GM19193 (cell line): Measurements from ENCODE around the gene ATXN1L.

Experiments
- POLR2A ChIP-seq: IDR thresholded peaks from 4 replicates; pipeline ENCODE4 v1.6.1; 2011; ENCODE audit not compliant: insufficient read depth, insufficient read length; ENCODE audit errors: extremely low read depth

ATXN1L gene

DNA sequence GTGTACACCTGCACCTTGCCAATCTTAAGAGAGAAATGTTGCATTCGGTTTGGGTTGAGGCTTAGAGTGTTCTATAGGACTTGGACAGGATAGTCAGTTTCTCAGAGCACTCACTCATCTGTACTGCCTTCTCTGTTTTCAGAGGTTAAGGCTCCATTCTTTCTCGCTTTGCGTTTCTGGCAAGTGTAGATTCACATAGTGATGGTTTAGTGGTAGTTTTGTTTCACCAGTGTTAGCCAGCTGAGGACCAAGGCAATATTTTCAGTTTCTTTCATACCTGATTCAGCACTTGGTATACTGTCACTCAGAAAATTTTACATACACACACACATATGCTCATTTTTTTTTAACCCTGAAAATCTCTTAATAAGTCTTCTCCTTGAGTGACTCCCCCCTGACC lies 1.3 kb downstream of the ATXN1L start:
- TF ChIP-seq POLR2A, result no peak

GRCh38 chr16:71848622-71849021 lies 2.8 kb downstream of the ATXN1L start:
- no peak for TF ChIP-seq POLR2A

GRCh38 chr16:71851746-71852145 lies 6.0 kb downstream of the ATXN1L start:
- TF ChIP-seq POLR2A, result no peak

- TF ChIP-seq POLR2A, result no peak
Measured at GRCh38 chr16:71852158-71852557, 6.4 kb downstream of the ATXN1L start.

GRCh38 chr16:71852561-71852960 lies 6.8 kb downstream of the ATXN1L start:
- peak; percentile 25 for TF ChIP-seq POLR2A

DNA sequence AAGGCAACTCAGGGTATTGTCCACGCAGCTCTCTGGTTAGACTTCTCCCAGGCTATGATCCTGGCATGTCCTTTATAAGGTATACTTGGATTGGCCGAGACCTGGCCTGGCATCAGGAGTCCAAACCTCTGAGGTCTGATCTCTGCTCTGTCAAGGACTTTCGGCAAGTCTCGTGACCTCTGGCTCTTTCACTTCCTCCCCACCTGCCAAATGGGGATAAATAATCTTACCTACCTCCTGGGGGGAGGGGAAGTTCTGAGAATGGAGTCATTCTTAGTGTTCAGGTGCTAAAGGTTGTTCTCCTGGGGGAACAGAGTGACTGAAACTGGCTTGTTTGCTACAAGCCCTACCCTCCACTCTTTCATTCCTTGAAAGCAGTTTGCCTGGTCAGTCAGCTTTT lies 7.6 kb downstream of the ATXN1L start:
- peak; percentile 18 for TF ChIP-seq POLR2A

DNA sequence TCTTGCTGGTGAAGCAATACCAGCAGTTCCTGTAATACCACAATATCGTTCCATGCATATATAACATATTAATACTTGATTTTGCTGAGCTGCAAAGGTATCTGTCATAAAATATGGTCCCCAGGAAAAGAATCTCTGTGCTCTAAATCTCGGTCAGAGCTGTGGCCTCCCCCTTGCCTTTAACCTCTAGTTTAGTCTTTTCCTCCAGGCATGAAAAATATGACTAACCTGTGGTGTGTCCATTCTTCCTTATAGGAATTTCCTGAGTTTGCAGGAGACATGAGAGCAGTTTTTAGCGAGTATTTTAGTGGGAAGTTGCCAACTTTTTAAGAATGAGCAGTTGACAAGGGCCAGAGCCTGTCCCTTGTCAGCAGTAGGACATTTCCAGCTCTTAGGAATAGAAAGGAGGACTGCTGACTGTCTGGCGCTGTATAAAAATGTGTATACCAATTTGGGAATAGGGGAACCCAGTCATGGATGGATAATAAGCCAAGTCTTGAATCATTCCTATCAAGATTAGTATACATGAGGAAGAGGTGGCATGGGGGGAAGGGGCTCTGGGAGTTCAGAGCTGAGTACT lies 8.7 kb downstream of the ATXN1L start:
- no peak for TF ChIP-seq POLR2A

- TF ChIP-seq POLR2A, result no peak
Measured at GRCh38 chr16:71855937-71856662, 10.3 kb downstream of the ATXN1L start.

- no peak for TF ChIP-seq POLR2A
Measured at GRCh38 chr16:71859762-71860521, 14.2 kb downstream of the ATXN1L start.

GRCh38 chr16:71863995-71864394 lies 18.2 kb downstream of the ATXN1L start:
- TF ChIP-seq POLR2A, result no peak

- no peak for TF ChIP-seq POLR2A
Measured at GRCh38 chr16:71865173-71865863, 19.5 kb downstream of the ATXN1L start.

- no peak for TF ChIP-seq POLR2A
Measured at GRCh38 chr16:71867939-71868338, 22.2 kb downstream of the ATXN1L start.

GRCh38 chr16:71869089-71869488 lies 23.3 kb downstream of the ATXN1L start:
- no peak for TF ChIP-seq POLR2A

DNA sequence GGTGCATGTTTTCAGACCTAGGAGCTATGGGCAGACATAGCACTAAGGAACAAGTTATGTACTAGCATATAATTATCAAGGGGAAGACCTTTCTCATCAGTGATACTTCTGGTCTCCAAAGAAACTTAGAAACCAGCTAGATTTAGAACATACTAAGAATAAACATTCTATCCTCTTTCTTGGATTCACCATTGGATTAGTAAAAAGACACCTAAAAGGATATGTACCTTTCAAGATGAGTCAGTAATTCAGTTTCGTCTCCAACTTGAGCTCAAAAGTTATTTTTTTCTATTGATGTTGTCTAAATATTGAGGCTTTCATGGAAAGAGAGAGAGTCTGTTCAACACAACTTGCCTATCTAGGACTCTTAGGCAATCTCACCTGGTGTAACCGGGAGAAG lies 25.0 kb downstream of the ATXN1L start:
- no peak for TF ChIP-seq POLR2A

GRCh38 chr16:71873199-71873598 lies 27.4 kb downstream of the ATXN1L start:
- no peak for TF ChIP-seq POLR2A
